Parathyroid adenoma (tissue), 2 donors: ENCODE measurements around the gene NFASC.

Experiments used
- H2AFZ ChIP-seq: fragments of 300-600 bp; sonication (generic); one replicate; pipeline ENCODE4 v1.7.0; 2017; ENCODE audit warnings: antibody characterized with exemption, mild to moderate bottlenecking
- H3K27ac ChIP-seq: fragments of 300-600 bp; sonication (generic); one replicate; pipeline ENCODE4 v1.7.0; 2017
- H3K27me3 ChIP-seq: fragments of 300-600 bp; sonication (generic); one replicate; pipeline ENCODE4 v1.7.0; 2017; ENCODE audit warnings: low read length; ENCODE audit not compliant: control insufficient read depth, insufficient read depth
- H3K36me3 ChIP-seq: fragments of 300-600 bp; sonication (generic); one replicate; pipeline ENCODE4 v1.7.0; 2017; ENCODE audit warnings: low read length; ENCODE audit not compliant: control insufficient read depth, insufficient read depth
- H3K4me1 ChIP-seq: fragments of 300-600 bp; sonication (generic); one replicate; pipeline ENCODE4 v1.7.0; 2017; ENCODE audit warnings: control low read depth
- H3K4me2 ChIP-seq: fragments of 300-600 bp; sonication (generic); one replicate; pipeline ENCODE4 v1.7.0; 2017; ENCODE audit warnings: low read length
- H3K4me3 ChIP-seq: fragments of 300-600 bp; sonication (generic); one replicate; pipeline ENCODE4 v1.7.0; 2017; ENCODE audit warnings: low read depth, low read length
- H3K79me2 ChIP-seq: fragments of 300-600 bp; sonication (generic); one replicate; pipeline ENCODE4 v1.7.0; 2017; ENCODE audit warnings: control low read depth
- H3K9ac ChIP-seq: fragments of 300-600 bp; sonication (generic); one replicate; pipeline ENCODE4 v1.7.0; 2017; ENCODE audit warnings: mild to moderate bottlenecking
- H3K9me3 ChIP-seq: fragments of 300-600 bp; sonication (generic); one replicate; pipeline ENCODE4 v1.7.0; 2017; ENCODE audit warnings: low read length; ENCODE audit not compliant: control insufficient read depth
- CTCF ChIP-seq: fragments of 300-600 bp; sonication (generic); IDR thresholded peaks from one replicate; pipeline ENCODE4 v1.7.0; 2017; ENCODE audit warnings: antibody characterized with exemption, mild to moderate bottlenecking
- donor health status: primary hyperparathyroidism.

The NFASC gene

DNA sequence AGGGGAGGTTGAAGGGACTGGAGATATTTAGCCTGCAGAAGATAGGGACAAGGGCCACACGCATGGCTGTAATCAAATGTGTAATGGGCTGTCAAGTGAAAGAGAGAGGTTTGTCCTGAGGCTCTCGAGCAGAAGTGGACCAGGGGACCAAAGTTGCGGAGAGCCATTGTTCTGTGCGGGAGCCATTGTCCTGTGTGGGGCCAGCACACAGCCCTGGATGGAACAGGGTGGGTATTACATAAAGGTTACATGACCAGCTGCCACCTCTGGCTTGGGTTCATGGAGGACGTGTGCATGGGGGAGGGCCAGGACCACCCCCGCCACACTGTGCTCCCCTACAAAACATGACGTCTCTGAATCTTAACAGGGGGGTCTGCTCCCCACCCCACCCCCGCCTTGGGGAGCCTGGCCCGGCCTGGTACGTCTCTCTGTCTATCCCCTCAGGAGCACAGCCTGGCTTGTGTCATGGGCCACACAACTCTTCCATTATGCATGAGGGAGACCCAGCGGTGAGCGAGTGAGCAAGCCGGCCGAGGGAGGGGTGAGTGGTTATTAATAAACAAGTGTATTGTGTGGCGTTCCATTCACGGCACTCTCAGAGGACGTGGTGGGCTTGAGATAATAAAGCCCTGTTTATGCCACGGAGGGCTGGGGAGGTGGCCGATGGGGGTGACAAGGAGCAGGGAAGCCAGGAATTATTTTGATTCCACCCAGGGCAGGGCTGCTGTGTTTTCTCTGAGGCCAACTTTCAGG, at the start of gene NFASC:
NFASC (plus strand) TSS at position 703 of the 753 bp plus-strand sequence. CDS start 73,454 bp downstream, outside the sequence.
- H3K79me2 ChIP-seq = no peaks in the 10 kb centered on the region
- no peak for TF ChIP-seq CTCF
- H3K4me2 ChIP-seq = no peak within 1 kb of the TSS
- H3K9me3 ChIP-seq = no peaks in the 10 kb centered on the region
- H3K4me1 ChIP-seq = no peaks in the 10 kb centered on the region
- no peaks in the 10 kb centered on the region for H3K36me3 ChIP-seq
- no peak within 1 kb of the TSS for H3K27ac ChIP-seq
- H3K27me3 ChIP-seq = no peaks in the 10 kb centered on the region
- H2AFZ ChIP-seq = no peak within 1 kb of the TSS
- H3K4me3 ChIP-seq = no peak within 1 kb of the TSS
- H3K9ac ChIP-seq = no peak within 1 kb of the TSS

- Histone ChIP-seq H3K4me1 (no peaks in the 10 kb centered on the region), H3K27me3 (no peaks in the 10 kb centered on the region), H3K79me2 (no peaks in the 10 kb centered on the region), H3K4me3 (no peak overlapping the region), H3K27ac (no peak overlapping the region), H2AFZ (no peak overlapping the region), H3K36me3 (no peaks in the 10 kb centered on the region), H3K9me3 (no peaks in the 10 kb centered on the region), H3K9ac (no peak overlapping the region), H3K4me2 (no peak overlapping the region)
- no peak for TF ChIP-seq CTCF
Measured at GRCh38 chr1:204821476-204821875, 49.2 kb upstream of the NFASC start.

GRCh38 chr1:204821924-204822323, 48.7 kb upstream of the NFASC start:
- Histone ChIP-seq H3K27me3 (no peaks in the 10 kb centered on the region), H3K4me3 (no peak overlapping the region), H3K27ac (no peak overlapping the region), H3K4me2 (no peak overlapping the region), H3K9ac (no peak overlapping the region), H3K4me1 (no peaks in the 10 kb centered on the region), H3K36me3 (no peaks in the 10 kb centered on the region), H2AFZ (no peak overlapping the region), H3K79me2 (no peaks in the 10 kb centered on the region), H3K9me3 (no peaks in the 10 kb centered on the region)
- no peak for TF ChIP-seq CTCF

DNA sequence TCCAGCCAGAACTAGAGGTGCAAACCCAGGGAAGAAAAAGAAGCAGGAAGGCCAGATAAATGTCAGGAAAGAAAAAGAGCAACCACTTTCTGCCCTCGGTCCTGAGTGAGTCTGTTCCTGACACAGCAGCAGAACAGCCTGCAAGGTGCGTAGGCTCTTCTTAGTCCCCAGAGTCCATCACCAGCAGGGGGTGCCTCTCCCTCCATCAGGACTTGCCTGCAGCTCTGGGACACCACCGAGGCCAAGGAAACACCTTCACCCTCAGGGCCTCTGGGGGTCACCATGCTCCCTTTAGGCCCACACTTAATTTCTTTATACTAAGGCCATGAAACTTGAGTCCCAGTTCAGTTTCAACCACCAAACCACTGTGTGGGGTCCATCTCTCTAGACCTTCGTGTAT, 43.7 kb upstream of the NFASC start:
- no peak overlapping the region for H3K27ac ChIP-seq
- no peaks in the 10 kb centered on the region for H3K27me3 ChIP-seq
- no peak overlapping the region for H3K4me2 ChIP-seq
- no peaks in the 10 kb centered on the region for H3K4me1 ChIP-seq
- no peak overlapping the region for H2AFZ ChIP-seq
- no peak overlapping the region for H3K4me3 ChIP-seq
- no peak overlapping the region for H3K9ac ChIP-seq
- TF ChIP-seq CTCF = no peak
- H3K36me3 ChIP-seq = no peaks in the 10 kb centered on the region
- no peaks in the 10 kb centered on the region for H3K79me2 ChIP-seq
- H3K9me3 ChIP-seq = no peaks in the 10 kb centered on the region

GRCh38 chr1:204828352-204828850, 42.3 kb upstream of the NFASC start:
- no peaks in the 10 kb centered on the region for H3K9me3 ChIP-seq
- H3K79me2 ChIP-seq = no peaks in the 10 kb centered on the region
- H3K27me3 ChIP-seq = no peaks in the 10 kb centered on the region
- no peaks in the 10 kb centered on the region for H3K36me3 ChIP-seq
- H2AFZ ChIP-seq = peak overlapping the region; percentile 53
- peak overlapping the region; percentile 50 for H3K4me2 ChIP-seq
- H3K4me1 ChIP-seq = no peaks in the 10 kb centered on the region
- H3K9ac ChIP-seq = no peak overlapping the region
- TF ChIP-seq CTCF = no peak
- no peak overlapping the region for H3K27ac ChIP-seq
- peak overlapping the region; percentile 11 for H3K4me3 ChIP-seq
